Mucosa of stomach (tissue), 1 donor: ENCODE data around the gene AFTPH.

Experiments
- H3K27me3 ChIP-seq: one replicate; pipeline ENCODE4 v1.7.0; 2013; ENCODE audit warnings: mild to moderate bottlenecking, low read length; ENCODE audit not compliant: control insufficient read depth, insufficient read depth
- H3K36me3 ChIP-seq: one replicate; pipeline ENCODE4 v1.7.0; 2013; ENCODE audit warnings: low read length; ENCODE audit not compliant: control insufficient read depth, insufficient read depth
- H3K4me1 ChIP-seq: one replicate; pipeline ENCODE4 v1.7.0; 2013; ENCODE audit warnings: mild to moderate bottlenecking, low read length; ENCODE audit not compliant: control insufficient read depth, insufficient read depth
- H3K4me3 ChIP-seq: one replicate; pipeline ENCODE4 v1.7.0; 2013; ENCODE audit warnings: low read length
- H3K9ac ChIP-seq: one replicate; pipeline ENCODE4 v1.7.0; 2013; ENCODE audit warnings: mild to moderate bottlenecking, low read length, moderate library complexity
- H3K9me3 ChIP-seq: one replicate; pipeline ENCODE4 v1.7.0; 2013; ENCODE audit warnings: mild to moderate bottlenecking, low read length, moderate library complexity; ENCODE audit not compliant: control insufficient read depth
- donor health status: Pancreatic carcinoma.

The AFTPH gene

GRCh38 chr2:64523666-64524603 lies at the start of gene AFTPH:
AFTPH (plus strand) TSS chr2:64524328; CDS start chr2:64551475, 27,147 bp downstream.
- Histone ChIP-seq H3K9me3 (no peaks in the 10 kb centered on the region), H3K27me3 (no peaks in the 10 kb centered on the region), H3K9ac (peak within 1 kb of the TSS; percentile 94), H3K36me3 (no peaks in the 10 kb centered on the region), H3K4me1 (peaks cover 15% of the 10 kb centered on the region), H3K4me3 (peak within 1 kb of the TSS; percentile 65)

GRCh38 chr2:64474636-64475035 lies 49.5 kb upstream of the AFTPH start:
- Histone ChIP-seq H3K4me3 (no peak overlapping the region), H3K9ac (no peak overlapping the region), H3K27me3 (no peaks in the 10 kb centered on the region), H3K4me1 (no peaks in the 10 kb centered on the region), H3K9me3 (no peaks in the 10 kb centered on the region), H3K36me3 (no peaks in the 10 kb centered on the region)

- Histone ChIP-seq H3K4me1 (no peaks in the 10 kb centered on the region), H3K4me3 (no peak overlapping the region), H3K27me3 (no peaks in the 10 kb centered on the region), H3K9ac (no peak overlapping the region), H3K9me3 (no peaks in the 10 kb centered on the region), H3K36me3 (no peaks in the 10 kb centered on the region)
Observed at GRCh38 chr2:64477037-64477436, 47.1 kb upstream of the AFTPH start.

- no peaks in the 10 kb centered on the region for H3K9me3 ChIP-seq
- no peaks in the 10 kb centered on the region for H3K36me3 ChIP-seq
- no peak overlapping the region for H3K9ac ChIP-seq
- no peaks in the 10 kb centered on the region for H3K27me3 ChIP-seq
- H3K4me1 ChIP-seq = peaks cover 5% of the 10 kb centered on the region
- no peak overlapping the region for H3K4me3 ChIP-seq
Observed at GRCh38 chr2:64477979-64478378, 46.1 kb upstream of the AFTPH start.

- Histone ChIP-seq H3K27me3 (no peaks in the 10 kb centered on the region), H3K36me3 (no peaks in the 10 kb centered on the region)
Observed at GRCh38 chr2:64478502-64479230, 45.5 kb upstream of the AFTPH start.

GRCh38 chr2:64479259-64480117 lies 44.6 kb upstream of the AFTPH start:
- Histone ChIP-seq H3K9ac (no peak overlapping the region), H3K4me1 (peaks cover 5% of the 10 kb centered on the region), H3K9me3 (no peaks in the 10 kb centered on the region), H3K27me3 (no peaks in the 10 kb centered on the region), H3K4me3 (no peak overlapping the region), H3K36me3 (no peaks in the 10 kb centered on the region)

More at GRCh38 chr2:64478502-64479230, 45.5 kb upstream of the AFTPH start:
- Histone ChIP-seq H3K4me3 (no peak overlapping the region), H3K4me1 (peaks cover 5% of the 10 kb centered on the region), H3K9ac (no peak overlapping the region), H3K9me3 (no peaks in the 10 kb centered on the region)

GRCh38 chr2:64481665-64482064 lies 42.5 kb upstream of the AFTPH start:
- Histone ChIP-seq H3K9me3 (no peaks in the 10 kb centered on the region), H3K4me3 (no peak overlapping the region), H3K9ac (no peak overlapping the region), H3K27me3 (no peaks in the 10 kb centered on the region), H3K36me3 (no peaks in the 10 kb centered on the region), H3K4me1 (peaks cover 5% of the 10 kb centered on the region)

GRCh38 chr2:64482243-64482642 lies 41.9 kb upstream of the AFTPH start:
- no peak overlapping the region for H3K9ac ChIP-seq
- no peaks in the 10 kb centered on the region for H3K27me3 ChIP-seq
- H3K36me3 ChIP-seq = no peaks in the 10 kb centered on the region
- no peak overlapping the region for H3K4me3 ChIP-seq
- peaks cover 5% of the 10 kb centered on the region for H3K4me1 ChIP-seq
- H3K9me3 ChIP-seq = no peaks in the 10 kb centered on the region

GRCh38 chr2:64482765-64483504 lies 41.2 kb upstream of the AFTPH start:
- peaks cover 5% of the 10 kb centered on the region for H3K4me1 ChIP-seq
- H3K9me3 ChIP-seq = no peaks in the 10 kb centered on the region
- H3K9ac ChIP-seq = no peak overlapping the region
- H3K36me3 ChIP-seq = no peaks in the 10 kb centered on the region
- no peak overlapping the region for H3K4me3 ChIP-seq
- no peaks in the 10 kb centered on the region for H3K27me3 ChIP-seq

GRCh38 chr2:64485331-64485730 lies 38.8 kb upstream of the AFTPH start:
- no peaks in the 10 kb centered on the region for H3K36me3 ChIP-seq
- no peak overlapping the region for H3K9ac ChIP-seq
- no peaks in the 10 kb centered on the region for H3K9me3 ChIP-seq
- H3K27me3 ChIP-seq = no peaks in the 10 kb centered on the region
- H3K4me3 ChIP-seq = no peak overlapping the region
- H3K4me1 ChIP-seq = peaks cover 8% of the 10 kb centered on the region

GRCh38 chr2:64485961-64486360 lies 38.2 kb upstream of the AFTPH start:
- H3K36me3 ChIP-seq = no peaks in the 10 kb centered on the region
- no peak overlapping the region for H3K9ac ChIP-seq
- no peaks in the 10 kb centered on the region for H3K27me3 ChIP-seq
- no peak overlapping the region for H3K4me3 ChIP-seq
- H3K9me3 ChIP-seq = no peaks in the 10 kb centered on the region
- peaks cover 8% of the 10 kb centered on the region for H3K4me1 ChIP-seq
